Esophagus mucosa (tissue), 1 donor: Measurements from ENCODE around the gene DUSP15. TPM values are rescaled to one million over a fixed set of nuclear protein-coding genes. Genes with fewer than 3 reads are reported as not detected.
"Not testable (repeated sequence)": the region's sequence is repeated elsewhere in the genome, so short reads cannot be mapped to it uniquely, and the experiment has no call there.

Experiments used
- ATAC-seq: fragments of 200-7000 bp; cut with Tn5 transposase; one replicate; pipeline ENCODE4 v1.9.1; 2020
- total RNA-seq: library from RNA; stranded (reverse); gene quantifications from one replicate; pipeline ENCODE4 v1.2.4, GENCODE V29; 2023
- donor health status: DM: yes; HTN: yes; CAD: no.

The DUSP15 gene
- total RNA-seq, 1 donor from 2014 or later: 0.64 TPM

GRCh38 chr20:31837896-31838397, 32.4 kb downstream of the DUSP15 start:
- no peak for ATAC-seq

GRCh38 chr20:31836853-31837608, 33.3 kb downstream of the DUSP15 start:
- no peak for ATAC-seq

- ATAC-seq: peak; percentile 49
Observed at GRCh38 chr20:31835977-31836852, 34.1 kb downstream of the DUSP15 start.

GRCh38 chr20:31835554-31835953, 34.8 kb downstream of the DUSP15 start:
- ATAC-seq: no peak

- ATAC-seq: no peak
Observed at GRCh38 chr20:31833931-31834521, 36.3 kb downstream of the DUSP15 start.

- ATAC-seq: no peak
Observed at GRCh38 chr20:31833130-31833930, 37.0 kb downstream of the DUSP15 start.

GRCh38 chr20:31831771-31832306, 38.5 kb downstream of the DUSP15 start:
- no peak for ATAC-seq

- ATAC-seq: no peak
Observed at GRCh38 chr20:31831211-31831610, 39.1 kb downstream of the DUSP15 start.

- no peak for ATAC-seq
Observed at GRCh38 chr20:31830406-31830981, 39.8 kb downstream of the DUSP15 start.

- ATAC-seq: no peak
Observed at GRCh38 chr20:31829731-31830130, 40.6 kb downstream of the DUSP15 start.

GRCh38 chr20:31828016-31828415, 42.3 kb downstream of the DUSP15 start:
- ATAC-seq: not testable (repeated sequence)

- ATAC-seq: no peak
Observed at GRCh38 chr20:31827059-31827458, 43.3 kb downstream of the DUSP15 start.

GRCh38 chr20:31826074-31826473, 44.3 kb downstream of the DUSP15 start:
- no peak for ATAC-seq

GRCh38 chr20:31824554-31825313, 45.6 kb downstream of the DUSP15 start:
- ATAC-seq: no peak

GRCh38 chr20:31824125-31824485, 46.2 kb downstream of the DUSP15 start:
- no peak for ATAC-seq

- ATAC-seq: peak; percentile 15
Observed at GRCh38 chr20:31823360-31824124, 46.8 kb downstream of the DUSP15 start.

- ATAC-seq: peak; percentile 65
Observed at GRCh38 chr20:31822421-31823330, 47.7 kb downstream of the DUSP15 start.

GRCh38 chr20:31821427-31821826, 48.9 kb downstream of the DUSP15 start:
- no peak for ATAC-seq

- ATAC-seq: no peak
Observed at GRCh38 chr20:31820228-31820627, 50.1 kb downstream of the DUSP15 start.
